NB4 (cell line): Measurements from ENCODE around the gene PCDHB1.

ENCODE experiments used
- POLR2A ChIP-seq: IDR thresholded peaks from 2 replicates; pipeline ENCODE4 v1.6.1; 2011; ENCODE audit warnings: mild to moderate bottlenecking; ENCODE audit not compliant: insufficient read length; ENCODE audit errors: extremely low read depth
- TF ChIP-seq, protein P1 (sequence below): IDR thresholded peaks from one replicate; pipeline ENCODE4 v1.5.1; 2012; ENCODE audit warnings: low read depth, low read length

DNA sequence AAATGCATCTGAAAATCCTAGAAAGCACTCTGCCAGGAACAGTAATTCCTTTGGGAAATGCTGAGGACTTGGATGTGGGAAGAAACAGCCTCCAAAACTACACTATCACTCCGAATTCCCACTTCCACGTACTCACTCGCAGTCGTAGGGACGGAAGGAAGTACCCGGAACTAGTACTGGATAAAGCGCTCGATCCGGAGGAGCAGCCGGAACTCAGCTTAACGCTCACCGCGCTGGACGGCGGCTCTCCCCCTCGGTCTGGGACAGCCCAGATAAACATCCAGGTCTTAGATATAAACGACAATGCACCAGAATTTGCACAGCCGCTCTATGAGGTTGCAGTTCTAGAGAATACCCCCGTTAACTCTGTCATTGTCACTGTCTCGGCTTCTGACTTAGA, 49.9 kb downstream of the PCDHB1 start:
- TF ChIP-seq, protein P1, sequence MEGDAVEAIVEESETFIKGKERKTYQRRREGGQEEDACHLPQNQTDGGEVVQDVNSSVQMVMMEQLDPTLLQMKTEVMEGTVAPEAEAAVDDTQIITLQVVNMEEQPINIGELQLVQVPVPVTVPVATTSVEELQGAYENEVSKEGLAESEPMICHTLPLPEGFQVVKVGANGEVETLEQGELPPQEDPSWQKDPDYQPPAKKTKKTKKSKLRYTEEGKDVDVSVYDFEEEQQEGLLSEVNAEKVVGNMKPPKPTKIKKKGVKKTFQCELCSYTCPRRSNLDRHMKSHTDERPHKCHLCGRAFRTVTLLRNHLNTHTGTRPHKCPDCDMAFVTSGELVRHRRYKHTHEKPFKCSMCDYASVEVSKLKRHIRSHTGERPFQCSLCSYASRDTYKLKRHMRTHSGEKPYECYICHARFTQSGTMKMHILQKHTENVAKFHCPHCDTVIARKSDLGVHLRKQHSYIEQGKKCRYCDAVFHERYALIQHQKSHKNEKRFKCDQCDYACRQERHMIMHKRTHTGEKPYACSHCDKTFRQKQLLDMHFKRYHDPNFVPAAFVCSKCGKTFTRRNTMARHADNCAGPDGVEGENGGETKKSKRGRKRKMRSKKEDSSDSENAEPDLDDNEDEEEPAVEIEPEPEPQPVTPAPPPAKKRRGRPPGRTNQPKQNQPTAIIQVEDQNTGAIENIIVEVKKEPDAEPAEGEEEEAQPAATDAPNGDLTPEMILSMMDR = no peak
- no peak for TF ChIP-seq POLR2A
